SU-DHL-6 (cell line): ENCODE results near the gene OSBPL2.

ENCODE experiments used
- CTCF ChIP-seq: fragments of 200-600 bp; sonication (generic); IDR thresholded peaks from one replicate; pipeline ENCODE4 v1.5.1; 2017; ENCODE audit warnings: antibody characterized with exemption, mild to moderate bottlenecking, low read length, moderate library complexity; ENCODE audit not compliant: insufficient read depth, poor library complexity, severe bottlenecking
- EZH2phosphoT487 ChIP-seq: fragments of 200-600 bp; sonication (generic), shearing (Covaris generic); conservative IDR thresholded peaks from 2 replicates; pipeline ENCODE4 v1.6.1; 2018; ENCODE audit warnings: mild to moderate bottlenecking, antibody characterized with exemption, low read length, moderate library complexity, mixed read lengths

- TF ChIP-seq CTCF (no peak), EZH2phosphoT487 (no peak)
These were observed 32.5 kb upstream of the OSBPL2 start for GRCh38 chr20:62205618-62206387.
